SIG-M5 treated with dmso at 0.1 percent for 504 hours (cell line): ENCODE measurements around the gene KRTAP4-1.
"Not testable (repeated sequence)": the region's sequence is repeated elsewhere in the genome, so short reads cannot be mapped to it uniquely, and the experiment has no call there.

Source experiments
- DNase-seq: peaks from one replicate; lab custom pipeline; 2025; ENCODE audit not compliant: unreplicated experiment; lab: John Stamatoyannopoulos, UW

Gene KRTAP4-1

GRCh38 chr17:41176744-41177387 lies 7.8 kb downstream of the KRTAP4-1 start:
- DNase-seq, result no peak

GRCh38 chr17:41171886-41172285 lies 12.8 kb downstream of the KRTAP4-1 start:
- DNase-seq, result no peak

- DNase-seq, result no peak
Measured at GRCh38 chr17:41168121-41168520, 16.6 kb downstream of the KRTAP4-1 start, which contains the start of gene KRTAP4-3. Gene KRTAP4-3 (minus strand): TSS chr17:41168221. CDS start chr17:41168172, 49 bp downstream.

GRCh38 chr17:41167561-41167960 lies 17.1 kb downstream of the KRTAP4-1 start:
- no peak for DNase-seq

- no peak for DNase-seq
Measured at GRCh38 chr17:41163828-41164227, 20.9 kb downstream of the KRTAP4-1 start.

GRCh38 chr17:41160648-41161047 lies 24.1 kb downstream of the KRTAP4-1 start, which contains the start of gene KRTAP4-4:
Gene KRTAP4-4 (minus strand): TSS chr17:41160748. CDS start chr17:41160691, 57 bp downstream.
- DNase-seq, result no peak

- DNase-seq, result not testable (repeated sequence)
Measured at GRCh38 chr17:41160190-41160589, 24.5 kb downstream of the KRTAP4-1 start.

GRCh38 chr17:41153856-41154255 lies 30.9 kb downstream of the KRTAP4-1 start:
- no peak for DNase-seq

GRCh38 chr17:41151525-41151924 lies 33.2 kb downstream of the KRTAP4-1 start:
- DNase-seq, result no peak

GRCh38 chr17:41150026-41150425 lies 34.7 kb downstream of the KRTAP4-1 start:
- DNase-seq, result no peak

GRCh38 chr17:41149652-41149985 lies 35.1 kb downstream of the KRTAP4-1 start, which contains the start of gene KRTAP4-5:
Gene KRTAP4-5 (minus strand): TSS chr17:41149825. CDS start chr17:41149767, 58 bp downstream.
- no peak for DNase-seq

GRCh38 chr17:41148971-41149651 lies 35.6 kb downstream of the KRTAP4-1 start:
- not testable (repeated sequence) for DNase-seq

- DNase-seq, result no peak
Measured at GRCh38 chr17:41147531-41148204, 37.0 kb downstream of the KRTAP4-1 start.

- DNase-seq, result no peak
Measured at GRCh38 chr17:41145261-41145660, 39.5 kb downstream of the KRTAP4-1 start.

GRCh38 chr17:41144846-41145245 lies 39.9 kb downstream of the KRTAP4-1 start:
- no peak for DNase-seq

GRCh38 chr17:41141361-41141760 lies 43.4 kb downstream of the KRTAP4-1 start:
- DNase-seq, result no peak

GRCh38 chr17:41140360-41141131 lies 44.2 kb downstream of the KRTAP4-1 start, which contains the start of gene KRTAP4-6:
Gene KRTAP4-6 (minus strand): TSS chr17:41140544. CDS start chr17:41140487, 57 bp downstream.
- DNase-seq, result no peak

GRCh38 chr17:41139865-41140264 lies 44.8 kb downstream of the KRTAP4-1 start:
- not testable (repeated sequence) for DNase-seq
